H1 (cell line): ENCODE data around the gene RASAL2. TPM values are rescaled to one million over a fixed set of nuclear protein-coding genes. Genes with fewer than 3 reads are reported as not detected.

ENCODE experiments used
- polyA plus RNA-seq, 7 experiments: library from polyadenylated mRNA; depleted of rRNA in 3 of 7; stranded (reverse) in 5 of 7; unstranded in 2 of 7; fragments of >200 nt in 5 of 7; fragments of 200-250 nt in 2 of 7; gene quantifications; 1 replicate in 5 of 7; 2 replicates in 1 of 7; 4 replicates in 1 of 7; pipeline versions ENCODE4 v1.2.1 to v1.2.3, GENCODE V29; 2011 to 2013; ENCODE audit warnings: missing spikeins in 2 of 7, mixed read lengths in 2 of 7
- total RNA-seq: library from RNA; stranded (reverse); fragmentation: NEBNext Ultra II Directional; extraction: Animal tissue kit (Norgen Biotek cat#: 25700); gene quantifications from 2 replicates; pipeline ENCODE4 v1.2.1, GENCODE V29; 2021
- TF ChIP-seq, protein P1 (sequence below): fragments of 300-600 bp; sonication (generic); IDR thresholded peaks from 2 replicates; pipeline ENCODE4 v1.7.1; 2012; ENCODE audit warnings: low read length, moderate library complexity, mild to moderate bottlenecking, inconsistent platforms; ENCODE audit not compliant: insufficient replicate concordance

Gene RASAL2
- total and polyA plus RNA-seq, 2 of the 8 experiments (the other 6 are each of a cell fraction or from before 2014, with no cell fraction given), result 15.9 to 32.5 TPM

DNA sequence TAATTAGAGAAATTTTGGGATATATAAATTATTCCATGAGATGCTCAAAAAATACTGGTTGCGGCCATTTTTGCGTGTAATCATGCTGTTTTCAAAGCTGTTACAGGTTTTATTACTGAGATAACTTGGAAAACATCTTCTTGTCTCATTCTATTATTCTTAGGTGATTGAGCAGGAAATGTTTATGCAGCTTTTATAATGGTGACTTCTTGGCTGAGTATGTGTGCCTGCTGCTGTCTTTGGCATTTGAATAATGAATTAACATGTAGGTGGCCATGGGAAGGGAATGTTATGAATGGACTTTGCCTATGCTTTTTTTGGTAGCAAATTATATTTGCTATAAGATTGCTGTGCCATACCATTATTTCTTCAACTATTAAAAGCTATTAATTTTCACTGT lies 52.5 kb downstream of the RASAL2 start (continued):
- TF ChIP-seq, protein P1, sequence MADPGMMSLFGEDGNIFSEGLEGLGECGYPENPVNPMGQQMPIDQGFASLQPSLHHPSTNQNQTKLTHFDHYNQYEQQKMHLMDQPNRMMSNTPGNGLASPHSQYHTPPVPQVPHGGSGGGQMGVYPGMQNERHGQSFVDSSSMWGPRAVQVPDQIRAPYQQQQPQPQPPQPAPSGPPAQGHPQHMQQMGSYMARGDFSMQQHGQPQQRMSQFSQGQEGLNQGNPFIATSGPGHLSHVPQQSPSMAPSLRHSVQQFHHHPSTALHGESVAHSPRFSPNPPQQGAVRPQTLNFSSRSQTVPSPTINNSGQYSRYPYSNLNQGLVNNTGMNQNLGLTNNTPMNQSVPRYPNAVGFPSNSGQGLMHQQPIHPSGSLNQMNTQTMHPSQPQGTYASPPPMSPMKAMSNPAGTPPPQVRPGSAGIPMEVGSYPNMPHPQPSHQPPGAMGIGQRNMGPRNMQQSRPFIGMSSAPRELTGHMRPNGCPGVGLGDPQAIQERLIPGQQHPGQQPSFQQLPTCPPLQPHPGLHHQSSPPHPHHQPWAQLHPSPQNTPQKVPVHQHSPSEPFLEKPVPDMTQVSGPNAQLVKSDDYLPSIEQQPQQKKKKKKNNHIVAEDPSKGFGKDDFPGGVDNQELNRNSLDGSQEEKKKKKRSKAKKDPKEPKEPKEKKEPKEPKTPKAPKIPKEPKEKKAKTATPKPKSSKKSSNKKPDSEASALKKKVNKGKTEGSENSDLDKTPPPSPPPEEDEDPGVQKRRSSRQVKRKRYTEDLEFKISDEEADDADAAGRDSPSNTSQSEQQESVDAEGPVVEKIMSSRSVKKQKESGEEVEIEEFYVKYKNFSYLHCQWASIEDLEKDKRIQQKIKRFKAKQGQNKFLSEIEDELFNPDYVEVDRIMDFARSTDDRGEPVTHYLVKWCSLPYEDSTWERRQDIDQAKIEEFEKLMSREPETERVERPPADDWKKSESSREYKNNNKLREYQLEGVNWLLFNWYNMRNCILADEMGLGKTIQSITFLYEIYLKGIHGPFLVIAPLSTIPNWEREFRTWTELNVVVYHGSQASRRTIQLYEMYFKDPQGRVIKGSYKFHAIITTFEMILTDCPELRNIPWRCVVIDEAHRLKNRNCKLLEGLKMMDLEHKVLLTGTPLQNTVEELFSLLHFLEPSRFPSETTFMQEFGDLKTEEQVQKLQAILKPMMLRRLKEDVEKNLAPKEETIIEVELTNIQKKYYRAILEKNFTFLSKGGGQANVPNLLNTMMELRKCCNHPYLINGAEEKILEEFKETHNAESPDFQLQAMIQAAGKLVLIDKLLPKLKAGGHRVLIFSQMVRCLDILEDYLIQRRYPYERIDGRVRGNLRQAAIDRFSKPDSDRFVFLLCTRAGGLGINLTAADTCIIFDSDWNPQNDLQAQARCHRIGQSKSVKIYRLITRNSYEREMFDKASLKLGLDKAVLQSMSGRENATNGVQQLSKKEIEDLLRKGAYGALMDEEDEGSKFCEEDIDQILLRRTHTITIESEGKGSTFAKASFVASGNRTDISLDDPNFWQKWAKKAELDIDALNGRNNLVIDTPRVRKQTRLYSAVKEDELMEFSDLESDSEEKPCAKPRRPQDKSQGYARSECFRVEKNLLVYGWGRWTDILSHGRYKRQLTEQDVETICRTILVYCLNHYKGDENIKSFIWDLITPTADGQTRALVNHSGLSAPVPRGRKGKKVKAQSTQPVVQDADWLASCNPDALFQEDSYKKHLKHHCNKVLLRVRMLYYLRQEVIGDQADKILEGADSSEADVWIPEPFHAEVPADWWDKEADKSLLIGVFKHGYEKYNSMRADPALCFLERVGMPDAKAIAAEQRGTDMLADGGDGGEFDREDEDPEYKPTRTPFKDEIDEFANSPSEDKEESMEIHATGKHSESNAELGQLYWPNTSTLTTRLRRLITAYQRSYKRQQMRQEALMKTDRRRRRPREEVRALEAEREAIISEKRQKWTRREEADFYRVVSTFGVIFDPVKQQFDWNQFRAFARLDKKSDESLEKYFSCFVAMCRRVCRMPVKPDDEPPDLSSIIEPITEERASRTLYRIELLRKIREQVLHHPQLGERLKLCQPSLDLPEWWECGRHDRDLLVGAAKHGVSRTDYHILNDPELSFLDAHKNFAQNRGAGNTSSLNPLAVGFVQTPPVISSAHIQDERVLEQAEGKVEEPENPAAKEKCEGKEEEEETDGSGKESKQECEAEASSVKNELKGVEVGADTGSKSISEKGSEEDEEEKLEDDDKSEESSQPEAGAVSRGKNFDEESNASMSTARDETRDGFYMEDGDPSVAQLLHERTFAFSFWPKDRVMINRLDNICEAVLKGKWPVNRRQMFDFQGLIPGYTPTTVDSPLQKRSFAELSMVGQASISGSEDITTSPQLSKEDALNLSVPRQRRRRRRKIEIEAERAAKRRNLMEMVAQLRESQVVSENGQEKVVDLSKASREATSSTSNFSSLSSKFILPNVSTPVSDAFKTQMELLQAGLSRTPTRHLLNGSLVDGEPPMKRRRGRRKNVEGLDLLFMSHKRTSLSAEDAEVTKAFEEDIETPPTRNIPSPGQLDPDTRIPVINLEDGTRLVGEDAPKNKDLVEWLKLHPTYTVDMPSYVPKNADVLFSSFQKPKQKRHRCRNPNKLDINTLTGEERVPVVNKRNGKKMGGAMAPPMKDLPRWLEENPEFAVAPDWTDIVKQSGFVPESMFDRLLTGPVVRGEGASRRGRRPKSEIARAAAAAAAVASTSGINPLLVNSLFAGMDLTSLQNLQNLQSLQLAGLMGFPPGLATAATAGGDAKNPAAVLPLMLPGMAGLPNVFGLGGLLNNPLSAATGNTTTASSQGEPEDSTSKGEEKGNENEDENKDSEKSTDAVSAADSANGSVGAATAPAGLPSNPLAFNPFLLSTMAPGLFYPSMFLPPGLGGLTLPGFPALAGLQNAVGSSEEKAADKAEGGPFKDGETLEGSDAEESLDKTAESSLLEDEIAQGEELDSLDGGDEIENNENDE, result no peak
